Testis (tissue), 3 donors: Measurements from ENCODE around the gene KLHDC10. TPM values are rescaled to one million over a fixed set of nuclear protein-coding genes. Genes with fewer than 3 reads are reported as not detected.
"Not testable (repeated sequence)": the region's sequence is repeated elsewhere in the genome, so short reads cannot be mapped to it uniquely, and the experiment has no call there.

Experiments used
- DNase-seq: peaks from one replicate; pipeline ENCODE4 v3.0.0-alpha.2; 2019
- H3K27ac ChIP-seq, 2 donors: fragments of 200-600 bp; sonication (generic); one replicate each; pipeline ENCODE4 v1.5.1; 2019
- H3K27me3 ChIP-seq: fragments of 200-600 bp; sonication (generic); one replicate; pipeline ENCODE4 v1.5.1; 2019
- H3K36me3 ChIP-seq: fragments of 200-600 bp; sonication (generic); one replicate; pipeline ENCODE4 v1.5.1; 2017; ENCODE audit warnings: low read depth; ENCODE audit errors: missing control alignments
- H3K4me1 ChIP-seq: fragments of 200-600 bp; sonication (generic); one replicate; pipeline ENCODE4 v1.5.1; 2019
- H3K4me3 ChIP-seq, 2 donors: fragments of 200-600 bp; sonication (generic); one replicate each; pipeline ENCODE4 v1.5.1; 2017 to 2019
- H3K9me3 ChIP-seq: fragments of 200-600 bp; sonication (generic); one replicate; pipeline ENCODE4 v1.5.1; 2017
- CTCF ChIP-seq, 3 experiments: fragments of 450-650 bp in 2 of 3; fragments of 200-600 bp in 1 of 3; sonication (generic) in 1 of 3; IDR thresholded peaks; one replicate each; pipeline ENCODE4 v1.5.1; 2016 to 2019; ENCODE audit warnings: antibody characterized with exemption in 3 of 3, mild to moderate bottlenecking in 2 of 3, moderate library complexity in 1 of 3
- POLR2A ChIP-seq: fragments of 450-650 bp; IDR thresholded peaks from one replicate; pipeline ENCODE4 v1.6.1; 2017; ENCODE audit warnings: antibody characterized with exemption, mild to moderate bottlenecking, moderate library complexity
- WGBS, 2 donors: methylation state at CpG; one replicate each; pipeline ENCODE4 v1.1.5; 2018; 5-methylcytosine and 5-hydroxymethylcytosine counted together
- intact Hi-C: fragments of 100-400 bp; cut with DNase I; formaldehyde crosslinking; loops from one replicate; pipeline ENCODE4 v1.15.1; 2023; ENCODE audit warnings: low total_unique reads
- polyA plus RNA-seq: library from polyadenylated mRNA; stranded (reverse); fragments of 350-450 nt; fragmentation: Illumina TruSeq; extraction: RNeasy Lipid Tissue Mini Kit (QIAGEN cat#74804); gene quantifications from one replicate; pipeline ENCODE4 v1.2.3, GENCODE V29; 2014; ENCODE audit warnings: low read depth, low replicate concordance; ENCODE audit not compliant: insufficient read depth
- total RNA-seq, 2 donors: library from RNA; depleted of rRNA; stranded (reverse); fragments of >200 nt; gene quantifications; one replicate each; pipeline ENCODE4 v1.2.3, GENCODE V29; 2016

Gene KLHDC10
- total and polyA plus RNA-seq, 3 donors from 2014 or later = 38.4 to 122 (median 44.3) TPM

- no peak for DNase-seq
- H3K4me1 ChIP-seq = peaks cover 16% of the 10 kb centered on the region
- no peaks in the 10 kb centered on the region for H3K9me3 ChIP-seq
- TF ChIP-seq CTCF (IDR thresholded peaks at IDR 0.05) (no peak), POLR2A (no peak)
- H3K27me3 ChIP-seq = no peaks in the 10 kb centered on the region
- no peak overlapping the region for H3K4me3 ChIP-seq
- WGBS, 2 donors = 82 to 91% methylated on average over 14 of the region's 14 CpGs
- no peaks in the 10 kb centered on the region for H3K36me3 ChIP-seq
- intact Hi-C loops = no loop called here
- no peak overlapping the region for H3K27ac ChIP-seq
These were observed 75.2 kb downstream of the KLHDC10 start for GRCh38 chr7:130145424-130146100.

- DNase-seq, H3K36me3 ChIP-seq, H3K9me3 ChIP-seq, H3K27me3 ChIP-seq, intact Hi-C loops, H3K4me3 ChIP-seq, H3K27ac ChIP-seq: not testable (repeated sequence)
- 92 to 96% methylated on average over 5 of the region's 5 CpGs for WGBS, 2 donors
- peaks cover 11% of the 10 kb centered on the region for H3K4me1 ChIP-seq
These were observed 75.8 kb downstream of the KLHDC10 start for GRCh38 chr7:130146142-130146541.

- intact Hi-C loops = no loop called here
These were observed 76.5 kb downstream of the KLHDC10 start for GRCh38 chr7:130146693-130147405.

GRCh38 chr7:130147710-130148325 lies 77.5 kb downstream of the KLHDC10 start:
- intact Hi-C loops = no loop called here
- DNase-seq = no peak
- WGBS, 2 donors = 98% methylated on average over 7 to 14 of the region's 14 CpGs
- Histone ChIP-seq H3K4me3 (no peak overlapping the region), H3K4me1 (peaks cover 1% of the 10 kb centered on the region), H3K27me3 (no peaks in the 10 kb centered on the region), H3K27ac (no peak overlapping the region), H3K9me3 (no peaks in the 10 kb centered on the region), H3K36me3 (no peaks in the 10 kb centered on the region)
- TF ChIP-seq CTCF (IDR thresholded peaks at IDR 0.05) = no peak
- no peak for TF ChIP-seq POLR2A

More at GRCh38 chr7:130146693-130147405, 76.5 kb downstream of the KLHDC10 start:
- no peak overlapping the region for H3K4me3 ChIP-seq
- no peak for TF ChIP-seq POLR2A
- no peak for TF ChIP-seq CTCF (IDR thresholded peaks at IDR 0.05)
- no peaks in the 10 kb centered on the region for H3K36me3 ChIP-seq
- no peak overlapping the region for H3K27ac ChIP-seq
- 89 to 94% methylated on average over 9 of the region's 9 CpGs for WGBS, 2 donors
- no peak for DNase-seq
- peaks cover 4% of the 10 kb centered on the region for H3K4me1 ChIP-seq
- H3K9me3 ChIP-seq = no peaks in the 10 kb centered on the region
- H3K27me3 ChIP-seq = no peaks in the 10 kb centered on the region

GRCh38 chr7:130148561-130148960 lies 78.2 kb downstream of the KLHDC10 start:
- Histone ChIP-seq H3K36me3 (no peaks in the 10 kb centered on the region), H3K27me3 (no peaks in the 10 kb centered on the region), H3K9me3 (no peaks in the 10 kb centered on the region), H3K4me1 (peaks cover 7% of the 10 kb centered on the region), H3K27ac (no peak overlapping the region), H3K4me3 (no peak overlapping the region)
- intact Hi-C loops = no loop called here
- TF ChIP-seq POLR2A = no peak
- no peak for TF ChIP-seq CTCF (IDR thresholded peaks at IDR 0.05)
- DNase-seq = no peak
- 72 to 82% methylated on average over 9 of the region's 9 CpGs for whole genome bisulfite sequencing, 2 donors
